ENCODE data around the gene MTIF3.

The MTIF3 gene

GRCh38 chr13:27425918-27426630 is 24.3 kb downstream of the MTIF3 start:
- peak overlapping the region; percentile 88 for H3K27ac ChIP-seq (ENCODE audit: low read length)
- H3K4me1 ChIP-seq (ENCODE audit: control insufficient read depth in 1 of 2, insufficient read depth in 2 of 2, low read length in 2 of 2) = peaks cover 14 to 27% of the 10 kb centered on the region in 2 donors
- peak overlapping the region; percentile 75 to 87 for H3K4me3 ChIP-seq (ENCODE audit: low read depth in 1 of 2, low read length in 2 of 2)
- H3K36me3 ChIP-seq (ENCODE audit: control insufficient read depth in 1 of 2, insufficient read depth in 2 of 2, low read length in 2 of 2) = peaks cover 21 to 24% of the 10 kb centered on the region in 2 donors
- H3K9me3 ChIP-seq (ENCODE audit: control insufficient read depth in 1 of 2, low read length in 2 of 2) = no peaks in the 10 kb centered on the region
- no peaks in the 10 kb centered on the region for H3K27me3 ChIP-seq (ENCODE audit: low read depth, low read length)

GRCh38 chr13:27425158-27425917 is 25.0 kb downstream of the MTIF3 start:
- Histone ChIP-seq H3K36me3 (ENCODE audit: control insufficient read depth in 1 of 2, insufficient read depth in 2 of 2, low read length in 2 of 2) (peaks cover 15 to 17% of the 10 kb centered on the region in 2 donors), H3K27me3 (ENCODE audit: low read depth, low read length) (no peaks in the 10 kb centered on the region), H3K9me3 (ENCODE audit: control insufficient read depth in 1 of 2, low read length in 2 of 2) (no peaks in the 10 kb centered on the region), H3K4me3 (ENCODE audit: low read depth in 1 of 2, low read length in 2 of 2) (peak overlapping the region; percentile 75 to 87), H3K27ac (ENCODE audit: low read length) (peak overlapping the region; percentile 88), H3K4me1 (ENCODE audit: control insufficient read depth in 1 of 2, insufficient read depth in 2 of 2, low read length in 2 of 2) (peaks cover 14 to 27% of the 10 kb centered on the region in 2 donors)

- Histone ChIP-seq H3K4me3 (ENCODE audit: low read depth in 1 of 2, low read length in 2 of 2) (peak within 1 kb of the TSS; percentile 83 to 87), H3K36me3 (ENCODE audit: control insufficient read depth in 1 of 2, insufficient read depth in 2 of 2, low read length in 2 of 2) (peaks cover 9 to 15% of the 10 kb centered on the region in 2 donors), H3K27me3 (ENCODE audit: low read depth, low read length) (no peaks in the 10 kb centered on the region), H3K4me1 (ENCODE audit: control insufficient read depth in 1 of 2, insufficient read depth in 2 of 2, low read length in 2 of 2) (peaks cover 14 to 27% of the 10 kb centered on the region in 2 donors), H3K9me3 (ENCODE audit: control insufficient read depth in 1 of 2, low read length in 2 of 2) (no peaks in the 10 kb centered on the region), H3K27ac (ENCODE audit: low read length) (peak within 1 kb of the TSS; percentile 88)
Measured at GRCh38 chr13:27424246-27425157, 25.9 kb downstream of the MTIF3 start, which contains the start of gene GTF3A. Gene GTF3A, plus strand, starts transcription at chr13:27424619.

- Histone ChIP-seq H3K4me3 (ENCODE audit: low read depth in 1 of 2, low read length in 2 of 2) (no peak overlapping the region), H3K36me3 (ENCODE audit: control insufficient read depth in 1 of 2, insufficient read depth in 2 of 2, low read length in 2 of 2) (peaks cover 0 to 7% of the 10 kb centered on the region in 2 donors), H3K9me3 (ENCODE audit: control insufficient read depth in 1 of 2, low read length in 2 of 2) (no peaks in the 10 kb centered on the region), H3K27ac (ENCODE audit: low read length) (no peak overlapping the region), H3K27me3 (ENCODE audit: low read depth, low read length) (no peaks in the 10 kb centered on the region), H3K4me1 (ENCODE audit: control insufficient read depth in 1 of 2, insufficient read depth in 2 of 2, low read length in 2 of 2) (peaks cover 14 to 27% of the 10 kb centered on the region in 2 donors)
Measured at GRCh38 chr13:27423333-27423732, 27.0 kb downstream of the MTIF3 start.

- no peaks in the 10 kb centered on the region for H3K27me3 ChIP-seq (ENCODE audit: low read depth, low read length)
- H3K9me3 ChIP-seq (ENCODE audit: control insufficient read depth in 1 of 2, low read length in 2 of 2) = no peaks in the 10 kb centered on the region
- H3K4me3 ChIP-seq (ENCODE audit: low read depth in 1 of 2, low read length in 2 of 2) = no peak overlapping the region
- H3K36me3 ChIP-seq (ENCODE audit: control insufficient read depth in 1 of 2, insufficient read depth in 2 of 2, low read length in 2 of 2) = no peaks in the 10 kb centered on the region
- H3K27ac ChIP-seq (ENCODE audit: low read length) = no peak overlapping the region
- peaks cover 8 to 16% of the 10 kb centered on the region in 2 donors for H3K4me1 ChIP-seq (ENCODE audit: control insufficient read depth in 1 of 2, insufficient read depth in 2 of 2, low read length in 2 of 2)
Measured at GRCh38 chr13:27421101-27421871, 29.1 kb downstream of the MTIF3 start.

GRCh38 chr13:27419328-27419727 is 31.0 kb downstream of the MTIF3 start:
- H3K27me3 ChIP-seq (ENCODE audit: low read depth, low read length) = no peaks in the 10 kb centered on the region
- H3K9me3 ChIP-seq (ENCODE audit: control insufficient read depth in 1 of 2, low read length in 2 of 2) = no peaks in the 10 kb centered on the region
- H3K27ac ChIP-seq (ENCODE audit: low read length) = no peak overlapping the region
- H3K36me3 ChIP-seq (ENCODE audit: control insufficient read depth in 1 of 2, insufficient read depth in 2 of 2, low read length in 2 of 2) = no peaks in the 10 kb centered on the region
- no peak overlapping the region for H3K4me3 ChIP-seq (ENCODE audit: low read depth in 1 of 2, low read length in 2 of 2)
- H3K4me1 ChIP-seq (ENCODE audit: control insufficient read depth in 1 of 2, insufficient read depth in 2 of 2, low read length in 2 of 2) = no peaks in the 10 kb centered on the region

- no peaks in the 10 kb centered on the region for H3K36me3 ChIP-seq (ENCODE audit: control insufficient read depth in 1 of 2, insufficient read depth in 2 of 2, low read length in 2 of 2)
- H3K4me1 ChIP-seq (ENCODE audit: control insufficient read depth in 1 of 2, insufficient read depth in 2 of 2, low read length in 2 of 2) = no peaks in the 10 kb centered on the region
- H3K9me3 ChIP-seq (ENCODE audit: control insufficient read depth in 1 of 2, low read length in 2 of 2) = no peaks in the 10 kb centered on the region
- no peaks in the 10 kb centered on the region for H3K27me3 ChIP-seq (ENCODE audit: low read depth, low read length)
- no peak overlapping the region for H3K4me3 ChIP-seq (ENCODE audit: low read depth in 1 of 2, low read length in 2 of 2)
- H3K27ac ChIP-seq (ENCODE audit: low read length) = no peak overlapping the region
Measured at GRCh38 chr13:27415116-27415515, 35.2 kb downstream of the MTIF3 start.

GRCh38 chr13:27411341-27411740 is 39.0 kb downstream of the MTIF3 start:
- H3K4me3 ChIP-seq (ENCODE audit: low read depth in 1 of 2, low read length in 2 of 2) = no peak overlapping the region
- H3K36me3 ChIP-seq (ENCODE audit: control insufficient read depth in 1 of 2, insufficient read depth in 2 of 2, low read length in 2 of 2) = no peaks in the 10 kb centered on the region
- H3K9me3 ChIP-seq (ENCODE audit: control insufficient read depth in 1 of 2, low read length in 2 of 2) = no peaks in the 10 kb centered on the region
- no peak overlapping the region for H3K27ac ChIP-seq (ENCODE audit: low read length)
- H3K4me1 ChIP-seq (ENCODE audit: control insufficient read depth in 1 of 2, insufficient read depth in 2 of 2, low read length in 2 of 2) = no peaks in the 10 kb centered on the region
- H3K27me3 ChIP-seq (ENCODE audit: low read depth, low read length) = no peaks in the 10 kb centered on the region

- Histone ChIP-seq H3K4me1 (ENCODE audit: control insufficient read depth in 1 of 2, insufficient read depth in 2 of 2, low read length in 2 of 2) (no peaks in the 10 kb centered on the region), H3K9me3 (ENCODE audit: control insufficient read depth in 1 of 2, low read length in 2 of 2) (no peaks in the 10 kb centered on the region), H3K4me3 (ENCODE audit: low read depth in 1 of 2, low read length in 2 of 2) (no peak overlapping the region), H3K27ac (ENCODE audit: low read length) (no peak overlapping the region), H3K36me3 (ENCODE audit: control insufficient read depth in 1 of 2, insufficient read depth in 2 of 2, low read length in 2 of 2) (no peaks in the 10 kb centered on the region), H3K27me3 (ENCODE audit: low read depth, low read length) (no peaks in the 10 kb centered on the region)
Measured at GRCh38 chr13:27409013-27409412, 41.4 kb downstream of the MTIF3 start.

- Histone ChIP-seq H3K27ac (ENCODE audit: low read length) (no peak overlapping the region), H3K4me3 (ENCODE audit: low read depth in 1 of 2, low read length in 2 of 2) (no peak overlapping the region)
Measured at GRCh38 chr13:27408074-27408473, 42.3 kb downstream of the MTIF3 start.

More at GRCh38 chr13:27408074-27408473, 42.3 kb downstream of the MTIF3 start:
- H3K27me3 ChIP-seq (ENCODE audit: low read depth, low read length) = no peaks in the 10 kb centered on the region
- H3K36me3 ChIP-seq (ENCODE audit: control insufficient read depth in 1 of 2, insufficient read depth in 2 of 2, low read length in 2 of 2) = no peaks in the 10 kb centered on the region
- H3K9me3 ChIP-seq (ENCODE audit: control insufficient read depth in 1 of 2, low read length in 2 of 2) = no peaks in the 10 kb centered on the region
- peaks cover 0 to 6% of the 10 kb centered on the region in 2 donors for H3K4me1 ChIP-seq (ENCODE audit: control insufficient read depth in 1 of 2, insufficient read depth in 2 of 2, low read length in 2 of 2)
